B cell (primary cell): Measurements from ENCODE around the gene KLHL6. TPM values are rescaled to one million over a fixed set of nuclear protein-coding genes. Genes with fewer than 3 reads are reported as not detected.

Experiments
- ATAC-seq: fragments of 200-7000 bp; cut with Tn5 transposase; one replicate; pipeline ENCODE4 v1.10.0; 2021; ENCODE audit warnings: low read depth, mild to moderate bottlenecking, moderate number of reproducible peaks, moderate library complexity
- CTCF ChIA-PET: fragments of 350-600 bp; sonication (Branson Sonifier 250); formaldehyde crosslinking; loops from one replicate; lab custom pipeline; 2021; ENCODE audit warnings: antibody characterized with exemption, inconsistent platforms; lab: Charles Lee
- POLR2A ChIA-PET: fragments of 350-600 bp; sonication (Branson Sonifier 250); formaldehyde crosslinking; loops from one replicate; lab custom pipeline; 2021; ENCODE audit warnings: antibody characterized with exemption; lab: Charles Lee
- DNase-seq: peaks from one replicate; pipeline ENCODE4 v3.0.0; 2013
- H2AFZ ChIP-seq: 2 replicates; pipeline ENCODE4 v1.6.1; 2012; ENCODE audit warnings: mild to moderate bottlenecking, low read depth, low read length; ENCODE audit not compliant: insufficient read depth, poor library complexity, severe bottlenecking
- H3K27ac ChIP-seq, 2 donors: 1 replicate in 1 of 2; 2 replicates in 1 of 2; pipeline ENCODE4 v1.5.1; 2012 to 2013; ENCODE audit warnings: low read length in 2 of 2, mild to moderate bottlenecking in 2 of 2, moderate library complexity in 1 of 2
- H3K27me3 ChIP-seq, 4 experiments: fragments of 200-600 bp in 1 of 4; sonication (generic) in 1 of 4; replicated peaks in 1 of 4; 1 replicate in 2 of 4; 2 replicates in 2 of 4; pipeline versions ENCODE4 v1.6.1 to v1.7.0; 2013 to 2016; ENCODE audit warnings: low read length in 3 of 4, mild to moderate bottlenecking in 2 of 4, mixed read lengths in 1 of 4, moderate library complexity in 1 of 4; ENCODE audit not compliant: insufficient read depth in 4 of 4, control insufficient read depth in 3 of 4; ENCODE audit errors: control extremely low read depth in 1 of 4
- H3K36me3 ChIP-seq, 2 experiments: replicated peaks in 1 of 2; 1 replicate in 1 of 2; 2 replicates in 1 of 2; pipeline versions ENCODE4 v1.6.1 to v1.7.1; 2013; ENCODE audit warnings: low read length in 1 of 2; ENCODE audit not compliant: insufficient read depth in 2 of 2, control insufficient read depth in 1 of 2; ENCODE audit errors: control extremely low read depth in 1 of 2, extremely low read depth in 1 of 2
- H3K4me1 ChIP-seq, 2 donors: fragments of 200-600 bp in 1 of 2; sonication (generic) in 1 of 2; 1 replicate in 1 of 2; 2 replicates in 1 of 2; pipeline versions ENCODE4 v1.5.1 to v1.6.1; 2013 to 2017; ENCODE audit warnings: low read length in 2 of 2; ENCODE audit not compliant: control insufficient read depth in 2 of 2, insufficient read depth in 2 of 2
- H3K4me2 ChIP-seq: replicated peaks from 2 replicates; pipeline ENCODE3; 2012; ENCODE audit warnings: mild to moderate bottlenecking, low read depth, low read length; ENCODE audit not compliant: poor library complexity, severe bottlenecking
- H3K4me3 ChIP-seq, 5 experiments: fragments of 200-600 bp in 1 of 5; sonication (generic) in 1 of 5; 1 replicate in 3 of 5; 2 replicates in 2 of 5; pipeline versions ENCODE4 v1.5.1 to v1.7.0; 2011 to 2016; ENCODE audit warnings: low read length in 4 of 5, mild to moderate bottlenecking in 4 of 5, low read depth in 2 of 5, control low read depth in 1 of 5, moderate library complexity in 1 of 5; ENCODE audit not compliant: insufficient read depth in 1 of 5; ENCODE audit errors: control extremely low read depth in 1 of 5, extremely low read depth in 1 of 5
- H3K79me2 ChIP-seq: fragments of 200-600 bp; sonication (generic); one replicate; pipeline ENCODE4 v1.6.0; 2016; ENCODE audit warnings: low read length; ENCODE audit not compliant: control insufficient read depth, insufficient read depth
- H3K9ac ChIP-seq: fragments of 200-600 bp; sonication (generic); 2 replicates; pipeline ENCODE4 v1.6.1; 2017; ENCODE audit warnings: mild to moderate bottlenecking, low read length, moderate library complexity
- H3K9me3 ChIP-seq, 3 donors: one replicate each; pipeline versions ENCODE4 v1.6.1 to v1.7.1; 2013; ENCODE audit warnings: low read length in 2 of 3; ENCODE audit not compliant: control insufficient read depth in 2 of 3, insufficient read depth in 1 of 3; ENCODE audit errors: control extremely low read depth in 1 of 3
- H4K20me1 ChIP-seq: 2 replicates; pipeline ENCODE4 v1.6.0; 2012; ENCODE audit warnings: mild to moderate bottlenecking, low read length; ENCODE audit not compliant: insufficient read depth, control insufficient read depth, poor library complexity, severe bottlenecking
- H3K27ac Mint-ChIP-seq: one replicate; pipeline ENCODE4 v1.8.0; 2021; ENCODE audit warnings: mixed read lengths
- H3K27me3 Mint-ChIP-seq: one replicate; pipeline ENCODE4 v1.8.0; 2021; ENCODE audit warnings: mixed read lengths
- H3K4me1 Mint-ChIP-seq: one replicate; pipeline ENCODE4 v1.8.0; 2021; ENCODE audit warnings: mixed read lengths
- H3K4me3 Mint-ChIP-seq: one replicate; pipeline ENCODE4 v1.8.0; 2021; ENCODE audit warnings: mixed read lengths
- H3K9me3 Mint-ChIP-seq: one replicate; pipeline ENCODE4 v1.8.0; 2022; ENCODE audit warnings: mixed read lengths; ENCODE audit not compliant: insufficient read depth
- EZH2 ChIP-seq: IDR thresholded peaks from 2 replicates; pipeline ENCODE4 v1.6.1; 2012; ENCODE audit warnings: borderline replicate concordance, low read depth, mild to moderate bottlenecking, moderate library complexity, low read length; ENCODE audit not compliant: insufficient read depth, poor library complexity, severe bottlenecking
- WGBS: methylation state at CpG from one replicate; pipeline ENCODE4 v1.1.5; 2013; ENCODE audit warnings: missing lambda C conversion rate; ENCODE audit not compliant: insufficient coverage; 5-methylcytosine and 5-hydroxymethylcytosine counted together
- intact Hi-C: fragments of 100-400 bp; cut with micrococcal nuclease; formaldehyde crosslinking; loops from one replicate; pipeline ENCODE4 v1.10.0; 2022
- polyA plus RNA-seq: library from polyadenylated mRNA; depleted of rRNA; stranded (reverse); fragments of >200 nt; gene quantifications from 2 replicates; pipeline ENCODE4 v1.2.3, GENCODE V29; 2012
- total RNA-seq, 2 donors: library from RNA; stranded (reverse); fragments of 120-200 nt in 1 of 2; gene quantifications; 1 replicate in 1 of 2; 2 replicates in 1 of 2; pipeline versions ENCODE4 v1.2.3 to v1.2.4, GENCODE V29; 2013 to 2022
- TF ChIP-seq, protein P1 (sequence below): fragments of 200-600 bp; IDR thresholded peaks from one replicate; pipeline ENCODE4 v1.8.0; 2022; ENCODE audit warnings: antibody characterized with exemption, mild to moderate bottlenecking

KLHL6 gene
- total and polyA plus RNA-seq, 2 donors (not counting 1 experiment from before 2014, with no cell fraction given), result 29.6 to 69.7 TPM

DNA sequence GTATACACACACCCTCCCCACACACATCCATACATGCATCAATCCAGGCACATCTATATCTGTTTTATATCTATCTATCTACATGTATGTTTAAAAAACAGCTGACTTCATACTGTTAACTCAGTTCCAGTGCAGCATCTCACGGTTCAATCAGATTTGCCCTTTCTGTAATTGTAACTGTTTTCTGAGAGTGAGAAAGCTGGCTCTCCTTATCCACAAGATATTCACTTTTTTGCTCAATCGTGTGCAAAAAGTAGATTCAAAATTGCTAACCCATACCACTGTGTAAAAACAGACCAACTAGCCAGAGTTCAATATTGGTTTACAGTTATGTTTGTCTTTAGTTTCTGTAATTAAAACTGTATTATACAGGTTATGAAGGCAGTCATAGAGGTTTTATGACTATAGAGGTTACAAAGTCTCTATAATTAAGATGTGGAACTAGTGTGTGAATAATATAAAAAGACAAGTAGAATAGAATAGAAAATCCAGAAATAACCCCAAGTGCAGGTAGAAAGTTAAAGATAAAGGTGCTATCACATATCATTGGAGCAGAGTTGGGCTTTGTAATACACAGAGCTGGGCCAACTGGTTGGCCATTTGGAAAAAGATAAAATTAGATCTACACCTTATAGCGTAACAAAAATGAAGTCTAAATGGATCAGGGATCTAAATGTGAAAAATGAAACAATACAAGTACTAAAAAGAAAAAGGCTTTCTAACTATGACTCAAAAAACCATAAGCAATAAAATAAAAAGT is 107.0 kb downstream of the KLHL6 start:
- CTCF ChIA-PET, result interaction anchor here (0.9 to 1.0 kb wide), 2 partner anchors 11 to 20 kb away, joined by 3 to 4 read pairs; no protein-coding TSS in a partner anchor
- Histone ChIP-seq H2AFZ (peak overlapping the region; percentile 92), H3K9me3 (peaks cover 2 to 10% (median 5%) of the 10 kb centered on the region in 3 donors), H3K27me3 (peaks cover 0 to 6% (median 0%) of the 10 kb centered on the region in 4 experiments), H3K4me1 (peaks cover 8 to 10% of the 10 kb centered on the region in 2 donors), H3K9ac (peak overlapping the region; percentile 84), H4K20me1 (no peaks in the 10 kb centered on the region), H3K79me2 (no peaks in the 10 kb centered on the region), H3K27ac (no peak overlapping the region), H3K4me3 (peak overlapping the region in 3 of 5 experiments; percentile 17 to 91 (median 76)), H3K4me2 (peak overlapping the region; percentile 83), H3K36me3 (no peaks in the 10 kb centered on the region)
- ATAC-seq (no peak), DNase-seq (no peak)
- POLR2A ChIA-PET, result no interaction called here
- TF ChIP-seq EZH2, result no peak
- TF ChIP-seq, protein P1, sequence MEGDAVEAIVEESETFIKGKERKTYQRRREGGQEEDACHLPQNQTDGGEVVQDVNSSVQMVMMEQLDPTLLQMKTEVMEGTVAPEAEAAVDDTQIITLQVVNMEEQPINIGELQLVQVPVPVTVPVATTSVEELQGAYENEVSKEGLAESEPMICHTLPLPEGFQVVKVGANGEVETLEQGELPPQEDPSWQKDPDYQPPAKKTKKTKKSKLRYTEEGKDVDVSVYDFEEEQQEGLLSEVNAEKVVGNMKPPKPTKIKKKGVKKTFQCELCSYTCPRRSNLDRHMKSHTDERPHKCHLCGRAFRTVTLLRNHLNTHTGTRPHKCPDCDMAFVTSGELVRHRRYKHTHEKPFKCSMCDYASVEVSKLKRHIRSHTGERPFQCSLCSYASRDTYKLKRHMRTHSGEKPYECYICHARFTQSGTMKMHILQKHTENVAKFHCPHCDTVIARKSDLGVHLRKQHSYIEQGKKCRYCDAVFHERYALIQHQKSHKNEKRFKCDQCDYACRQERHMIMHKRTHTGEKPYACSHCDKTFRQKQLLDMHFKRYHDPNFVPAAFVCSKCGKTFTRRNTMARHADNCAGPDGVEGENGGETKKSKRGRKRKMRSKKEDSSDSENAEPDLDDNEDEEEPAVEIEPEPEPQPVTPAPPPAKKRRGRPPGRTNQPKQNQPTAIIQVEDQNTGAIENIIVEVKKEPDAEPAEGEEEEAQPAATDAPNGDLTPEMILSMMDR, result no peak
- intact Hi-C loops, result no loop called here
- H3K4me3 Mint-ChIP-seq, result peak overlapping the region; percentile 70
- no peaks in the 10 kb centered on the region for H3K27me3 Mint-ChIP-seq
- peaks cover 23% of the 10 kb centered on the region for H3K4me1 Mint-ChIP-seq
- H3K27ac Mint-ChIP-seq, result no peak overlapping the region
- WGBS, result no CpG with 5 or more reads among the region's 3 CpGs
- H3K9me3 Mint-ChIP-seq, result peaks cover 5% of the 10 kb centered on the region
